Skeletal muscle satellite cell (primary cell): Measurements from ENCODE around the gene CNOT10.
A peak's percentile ranks its signal among the peaks of the same experiment; 100 is the strongest.
"Not testable (repeated sequence)": the region's sequence is repeated elsewhere in the genome, so short reads cannot be mapped to it uniquely, and the experiment has no call there.

Experiments
- H3K27me3 ChIP-seq: 2 replicates; pipeline ENCODE4 v1.7.0; 2013; ENCODE audit warnings: low read length; ENCODE audit not compliant: control insufficient read depth, insufficient read depth
- H3K36me3 ChIP-seq: 2 replicates; pipeline ENCODE4 v1.7.0; 2013; ENCODE audit warnings: mild to moderate bottlenecking, control low read depth, low read length; ENCODE audit not compliant: insufficient read depth
- H3K4me1 ChIP-seq: 2 replicates; pipeline ENCODE4 v1.7.0; 2013; ENCODE audit warnings: low read length; ENCODE audit not compliant: control insufficient read depth, insufficient read depth
- H3K4me2 ChIP-seq: 2 replicates; pipeline ENCODE4 v1.7.0; 2013; ENCODE audit warnings: mild to moderate bottlenecking, low read length
- H3K4me3 ChIP-seq: 2 replicates; pipeline ENCODE4 v1.7.0; 2013; ENCODE audit warnings: low read length
- H3K9ac ChIP-seq: 2 replicates; pipeline ENCODE4 v1.7.0; 2013; ENCODE audit warnings: mild to moderate bottlenecking, low read depth, low read length, moderate library complexity
- H3K9me3 ChIP-seq: replicated peaks from 2 replicates; pipeline ENCODE4 v1.7.0; 2013; ENCODE audit warnings: mild to moderate bottlenecking, control low read depth, low read length

Gene CNOT10

GRCh38 chr3:32801440-32801839 is 116.5 kb downstream of the CNOT10 start:
- H3K9ac ChIP-seq, H3K4me2 ChIP-seq, H3K9me3 ChIP-seq, H3K4me3 ChIP-seq, H3K36me3 ChIP-seq, H3K4me1 ChIP-seq: not testable (repeated sequence)
- H3K27me3 ChIP-seq, result peaks cover 24% of the 10 kb centered on the region

- Histone ChIP-seq H3K4me2 (no peak overlapping the region), H3K9me3 (no peaks in the 10 kb centered on the region), H3K36me3 (no peaks in the 10 kb centered on the region), H3K4me3 (no peak overlapping the region), H3K27me3 (peaks cover 45% of the 10 kb centered on the region), H3K4me1 (peaks cover 17% of the 10 kb centered on the region), H3K9ac (no peak overlapping the region)
Observed at GRCh38 chr3:32813180-32813579, 128.2 kb downstream of the CNOT10 start.

GRCh38 chr3:32814361-32814760 is 129.4 kb downstream of the CNOT10 start:
- Histone ChIP-seq H3K27me3 (peaks cover 57% of the 10 kb centered on the region), H3K36me3 (no peaks in the 10 kb centered on the region), H3K4me1 (peaks cover 17% of the 10 kb centered on the region), H3K4me2 (no peak overlapping the region), H3K9ac (no peak overlapping the region), H3K9me3 (peaks cover 9% of the 10 kb centered on the region), H3K4me3 (no peak overlapping the region)

- Histone ChIP-seq H3K9me3 (peaks cover 16% of the 10 kb centered on the region), H3K36me3 (no peaks in the 10 kb centered on the region), H3K4me2 (no peak overlapping the region), H3K27me3 (peaks cover 73% of the 10 kb centered on the region), H3K4me1 (peaks cover 17% of the 10 kb centered on the region), H3K9ac (no peak overlapping the region), H3K4me3 (no peak overlapping the region)
Observed at GRCh38 chr3:32815841-32816438, 131.0 kb downstream of the CNOT10 start.

- H3K4me1 ChIP-seq, result peaks cover 17% of the 10 kb centered on the region
- H3K4me3 ChIP-seq, result peak overlapping the region; percentile 63
- H3K9me3 ChIP-seq, result peaks cover 16% of the 10 kb centered on the region
- H3K27me3 ChIP-seq, result peaks cover 80% of the 10 kb centered on the region
- H3K4me2 ChIP-seq, result peak overlapping the region; percentile 79
- H3K9ac ChIP-seq, result no peak overlapping the region
- no peaks in the 10 kb centered on the region for H3K36me3 ChIP-seq
Observed at GRCh38 chr3:32816439-32817256, 131.7 kb downstream of the CNOT10 start.

GRCh38 chr3:32817257-32817557 is 132.2 kb downstream of the CNOT10 start:
- H3K9ac ChIP-seq, result no peak overlapping the region
- H3K27me3 ChIP-seq, result peaks cover 85% of the 10 kb centered on the region
- H3K9me3 ChIP-seq, result peaks cover 16% of the 10 kb centered on the region
- peaks cover 17% of the 10 kb centered on the region for H3K4me1 ChIP-seq
- no peaks in the 10 kb centered on the region for H3K36me3 ChIP-seq
- H3K4me3 ChIP-seq, result peak overlapping the region; percentile 63
- H3K4me2 ChIP-seq, result peak overlapping the region; percentile 79

GRCh38 chr3:32817558-32818228 is 132.7 kb downstream of the CNOT10 start, which contains the start of gene TRIM71:
TSS of gene TRIM71 (plus strand) at chr3:32817997. CDS start at chr3:32818081, 84 bp downstream.
- Histone ChIP-seq H3K4me1 (peaks cover 17% of the 10 kb centered on the region), H3K9me3 (peaks cover 16% of the 10 kb centered on the region), H3K4me2 (peak within 1 kb of the TSS; percentile 79), H3K27me3 (peaks cover 90% of the 10 kb centered on the region), H3K36me3 (no peaks in the 10 kb centered on the region), H3K4me3 (peak within 1 kb of the TSS; percentile 63), H3K9ac (no peak within 1 kb of the TSS)

GRCh38 chr3:32818229-32818969 is 133.4 kb downstream of the CNOT10 start:
- Histone ChIP-seq H3K4me3 (no peak overlapping the region), H3K4me2 (peak overlapping the region; percentile 79), H3K36me3 (no peaks in the 10 kb centered on the region), H3K9ac (no peak overlapping the region), H3K27me3 (peaks cover 96% of the 10 kb centered on the region), H3K9me3 (peaks cover 16% of the 10 kb centered on the region), H3K4me1 (peaks cover 17% of the 10 kb centered on the region)

- Histone ChIP-seq H3K9me3 (peaks cover 16% of the 10 kb centered on the region), H3K27me3 (peaks cover 94% of the 10 kb centered on the region), H3K9ac (no peak overlapping the region), H3K36me3 (no peaks in the 10 kb centered on the region), H3K4me1 (peaks cover 17% of the 10 kb centered on the region), H3K4me2 (peak overlapping the region; percentile 79), H3K4me3 (no peak overlapping the region)
Observed at GRCh38 chr3:32818970-32819511, 134.1 kb downstream of the CNOT10 start.

GRCh38 chr3:32819551-32820348 is 134.8 kb downstream of the CNOT10 start:
- no peak overlapping the region for H3K4me2 ChIP-seq
- peaks cover 17% of the 10 kb centered on the region for H3K4me1 ChIP-seq
- H3K4me3 ChIP-seq, result no peak overlapping the region
- H3K36me3 ChIP-seq, result no peaks in the 10 kb centered on the region
- peaks cover 94% of the 10 kb centered on the region for H3K27me3 ChIP-seq
- no peak overlapping the region for H3K9ac ChIP-seq
- H3K9me3 ChIP-seq, result peaks cover 16% of the 10 kb centered on the region
